GM18951 (cell line): ENCODE measurements around the gene SLC38A1.

ENCODE experiments used
- POLR2A ChIP-seq: IDR thresholded peaks from 4 replicates; pipeline ENCODE4 v1.6.1; 2011; ENCODE audit warnings: mild to moderate bottlenecking; ENCODE audit not compliant: insufficient read length, insufficient read depth; ENCODE audit errors: extremely low read depth
- in situ Hi-C: fragments of 300-500 bp; cut with MboI; formaldehyde crosslinking; loops from one replicate; pipeline ENCODE4 v1.12.0; 2022; ENCODE audit warnings: low sequenced_read_pairs, mixed read lengths, inconsistent platforms; ENCODE audit not compliant: unreplicated experiment

SLC38A1 gene

DNA sequence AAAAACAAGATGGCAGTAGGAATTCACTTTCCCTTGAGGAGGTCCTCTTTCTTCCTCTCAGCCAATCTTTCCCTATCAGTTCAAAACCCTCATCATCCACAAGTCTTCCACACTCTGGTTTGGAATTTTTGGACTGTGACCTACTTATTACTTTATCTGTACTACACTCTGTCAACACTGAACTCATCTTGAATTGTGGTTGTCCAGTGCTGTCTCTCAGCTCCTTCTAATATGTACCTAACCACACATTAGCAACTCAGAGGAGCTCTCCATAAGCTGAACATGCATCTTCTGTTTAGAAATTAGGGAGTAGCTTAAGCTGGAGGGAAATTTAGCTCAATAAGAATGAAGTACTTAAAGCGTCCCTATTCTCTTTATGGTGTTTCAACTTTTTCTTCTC lies 34.8 kb downstream of the SLC38A1 start:
- in situ Hi-C loops, result no loop called here
- no peak for TF ChIP-seq POLR2A

DNA sequence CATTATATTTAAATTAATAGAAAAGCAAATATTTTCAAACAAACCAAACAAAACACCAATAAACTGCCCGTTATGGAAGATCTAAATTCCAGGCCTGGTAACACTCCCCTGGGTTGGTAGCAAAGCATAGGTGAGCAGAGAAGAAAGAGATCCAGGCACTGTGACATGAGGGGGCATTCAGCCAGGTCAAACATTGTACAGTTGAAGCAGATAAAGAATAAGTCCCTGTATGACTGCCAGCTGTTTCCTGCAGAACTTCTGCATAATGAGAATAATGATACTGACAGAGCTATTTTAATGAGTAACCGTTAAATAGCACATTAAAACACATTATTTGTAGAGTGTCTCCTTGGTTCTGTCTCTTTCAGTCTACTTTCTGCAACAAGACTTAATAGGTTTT lies 35.4 kb downstream of the SLC38A1 start:
- in situ Hi-C loops, result no loop called here
- TF ChIP-seq POLR2A, result no peak

DNA sequence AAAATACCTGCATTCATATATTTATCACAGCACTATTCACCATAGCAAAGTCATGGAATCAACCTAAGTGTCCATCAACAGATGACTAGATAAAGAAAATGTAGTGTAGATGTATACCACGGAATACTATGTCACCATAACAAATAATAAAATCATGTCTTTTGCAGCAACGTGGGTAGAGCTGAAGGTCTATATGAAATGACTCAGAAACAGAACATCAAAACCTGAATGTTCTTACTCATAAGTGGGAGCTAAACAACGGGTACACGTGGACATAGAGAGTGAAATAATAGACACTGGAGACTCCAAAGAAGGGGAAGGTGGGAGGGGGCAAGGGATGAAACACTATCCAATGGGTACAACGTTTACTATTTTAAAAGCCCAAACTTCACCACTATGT lies 37.9 kb downstream of the SLC38A1 start:
- no peak for TF ChIP-seq POLR2A
- in situ Hi-C loops, result no loop called here

DNA sequence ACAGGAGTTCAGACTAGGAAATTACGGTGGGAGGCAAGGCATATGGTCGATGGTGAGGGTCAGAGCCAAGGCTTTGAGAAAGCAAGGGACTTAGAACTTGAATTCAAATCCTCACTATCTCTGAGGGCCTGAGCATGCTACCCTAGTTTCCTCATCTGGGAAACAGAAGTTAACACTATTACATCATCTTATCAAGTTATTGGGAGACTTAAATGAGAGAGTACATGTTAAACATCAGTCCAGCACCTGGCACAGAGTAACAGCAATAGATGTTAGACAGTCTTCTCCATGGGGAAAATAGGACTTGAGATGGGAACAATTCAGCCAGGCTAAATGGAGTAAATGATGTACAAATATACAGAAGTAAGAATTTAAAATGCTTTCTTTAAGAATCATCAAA lies 38.5 kb downstream of the SLC38A1 start:
- TF ChIP-seq POLR2A, result no peak

DNA sequence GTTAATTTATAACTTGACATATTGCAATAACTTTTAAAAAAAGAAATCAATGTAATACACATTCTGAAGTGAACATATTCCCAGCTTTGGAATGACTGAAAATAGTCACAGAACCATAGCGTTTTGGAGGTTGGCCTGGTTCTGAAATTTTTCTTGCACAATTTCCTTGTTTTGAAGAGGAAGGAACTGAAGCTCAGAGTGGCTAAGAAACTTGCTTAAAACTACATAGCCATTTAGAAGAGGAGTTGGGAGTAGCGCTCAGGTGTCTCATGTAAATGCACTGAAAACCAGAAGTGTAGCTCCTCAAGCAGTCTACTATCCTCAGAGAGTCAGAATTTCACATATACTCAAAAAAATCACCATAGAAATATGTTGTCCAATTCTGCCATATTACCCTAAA lies 41.2 kb downstream of the SLC38A1 start:
- TF ChIP-seq POLR2A, result no peak

More for the DNA sequence above, 38.5 kb downstream of the SLC38A1 start:
- in situ Hi-C loops, result no loop called here

DNA sequence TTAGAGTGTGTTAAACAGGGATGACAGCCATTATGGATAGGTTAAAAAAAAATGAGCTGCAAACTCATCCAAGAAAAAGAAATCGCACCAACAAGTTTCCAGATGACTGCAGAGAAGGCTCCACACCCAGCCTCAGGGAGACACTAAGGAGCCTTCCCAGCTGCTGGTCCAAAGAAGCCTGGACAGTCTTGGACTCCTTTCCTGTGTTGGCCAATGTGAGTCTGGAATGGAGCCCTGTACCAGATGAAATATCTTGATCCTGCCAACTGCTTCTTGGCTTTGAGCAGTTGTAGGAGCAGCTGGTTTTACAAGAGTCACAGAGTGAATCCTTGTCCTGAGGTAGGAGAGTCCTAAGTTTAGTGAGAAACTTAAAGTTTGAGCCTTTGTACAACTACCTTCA lies 44.5 kb downstream of the SLC38A1 start:
- in situ Hi-C loops, result no loop called here

More for the DNA sequence above, 41.2 kb downstream of the SLC38A1 start:
- in situ Hi-C loops, result no loop called here

DNA sequence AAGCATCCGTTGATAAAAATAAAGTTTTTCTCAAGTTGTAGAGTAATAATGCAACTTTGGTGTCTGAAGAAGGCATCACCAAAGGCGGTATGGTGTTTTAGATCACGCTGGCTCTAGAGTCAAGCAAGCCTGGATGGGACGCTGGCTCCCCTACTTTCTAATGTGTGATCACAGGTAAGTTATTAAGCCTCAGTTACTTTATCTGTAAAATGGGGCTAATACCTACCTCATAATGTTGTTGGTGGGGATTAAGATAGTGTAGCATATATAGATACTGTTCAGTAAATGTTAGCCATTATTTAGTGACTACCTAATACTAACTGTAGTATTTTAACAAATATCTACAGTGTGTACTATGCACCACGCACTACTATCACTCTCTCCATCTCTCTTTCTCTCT lies 45.8 kb downstream of the SLC38A1 start:
- in situ Hi-C loops, result no loop called here
- TF ChIP-seq POLR2A, result no peak

More for the DNA sequence above, 44.5 kb downstream of the SLC38A1 start:
- TF ChIP-seq POLR2A, result no peak

DNA sequence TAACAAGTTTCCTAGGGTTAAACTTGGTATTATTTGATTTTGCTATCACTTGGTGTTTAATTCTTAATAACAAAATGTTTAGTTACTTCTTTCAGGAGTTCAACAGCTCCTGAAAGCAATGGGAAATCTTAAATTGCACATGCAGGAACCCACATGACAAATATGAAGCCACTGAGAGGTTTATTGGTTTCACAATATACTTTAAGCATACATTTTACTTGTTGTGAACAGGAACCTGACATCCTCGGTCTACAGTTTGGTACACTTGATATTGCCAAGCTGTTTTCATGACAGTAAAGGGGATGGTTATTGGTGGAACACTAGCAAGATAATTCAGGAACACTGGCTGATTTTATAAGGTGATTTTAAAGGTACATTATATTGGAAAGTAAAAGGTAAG lies 46.2 kb downstream of the SLC38A1 start:
- in situ Hi-C loops, result no loop called here
- no peak for TF ChIP-seq POLR2A

DNA sequence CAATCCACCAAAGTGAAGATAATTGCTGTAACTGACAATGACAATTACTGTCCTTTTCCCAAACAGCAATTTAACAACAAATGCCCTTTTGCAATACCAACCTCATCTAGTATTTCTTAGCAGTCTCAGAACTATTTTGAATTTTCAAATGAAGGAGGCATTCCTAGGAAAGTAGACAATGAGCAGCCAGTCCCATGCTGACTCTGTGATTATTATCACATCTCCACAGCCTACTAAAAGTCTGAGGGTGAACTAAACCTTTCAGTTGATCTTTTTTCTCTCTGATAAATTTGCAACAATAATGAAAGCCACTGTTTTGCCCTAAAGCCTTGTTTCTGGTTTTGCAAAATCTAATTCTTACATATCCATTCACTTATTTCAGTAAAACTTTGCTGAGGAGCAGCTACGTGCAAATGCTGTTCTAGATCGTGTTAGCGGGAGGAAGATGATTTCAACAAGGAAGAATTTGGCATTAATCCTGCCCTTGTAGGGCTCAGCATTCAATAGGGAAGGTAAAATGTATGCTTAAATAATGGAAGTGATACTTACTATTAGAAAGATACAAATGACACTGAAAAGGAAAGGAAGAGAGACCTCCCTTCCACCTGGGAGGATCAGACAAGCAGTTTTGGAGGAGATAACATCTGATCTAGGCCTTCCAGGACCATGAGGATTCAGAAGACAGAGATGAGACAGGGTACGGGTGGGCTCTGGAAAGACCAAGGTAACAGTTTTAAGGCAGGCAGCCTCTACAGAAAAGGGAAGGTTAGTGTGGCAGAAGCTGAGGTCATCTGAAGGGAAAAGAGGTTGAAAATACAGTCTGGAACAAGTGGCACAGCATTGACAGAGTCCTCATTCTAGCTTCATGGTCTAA lies 47.4 kb downstream of the SLC38A1 start:
- no peak for TF ChIP-seq POLR2A
- in situ Hi-C loops, result no loop called here

DNA sequence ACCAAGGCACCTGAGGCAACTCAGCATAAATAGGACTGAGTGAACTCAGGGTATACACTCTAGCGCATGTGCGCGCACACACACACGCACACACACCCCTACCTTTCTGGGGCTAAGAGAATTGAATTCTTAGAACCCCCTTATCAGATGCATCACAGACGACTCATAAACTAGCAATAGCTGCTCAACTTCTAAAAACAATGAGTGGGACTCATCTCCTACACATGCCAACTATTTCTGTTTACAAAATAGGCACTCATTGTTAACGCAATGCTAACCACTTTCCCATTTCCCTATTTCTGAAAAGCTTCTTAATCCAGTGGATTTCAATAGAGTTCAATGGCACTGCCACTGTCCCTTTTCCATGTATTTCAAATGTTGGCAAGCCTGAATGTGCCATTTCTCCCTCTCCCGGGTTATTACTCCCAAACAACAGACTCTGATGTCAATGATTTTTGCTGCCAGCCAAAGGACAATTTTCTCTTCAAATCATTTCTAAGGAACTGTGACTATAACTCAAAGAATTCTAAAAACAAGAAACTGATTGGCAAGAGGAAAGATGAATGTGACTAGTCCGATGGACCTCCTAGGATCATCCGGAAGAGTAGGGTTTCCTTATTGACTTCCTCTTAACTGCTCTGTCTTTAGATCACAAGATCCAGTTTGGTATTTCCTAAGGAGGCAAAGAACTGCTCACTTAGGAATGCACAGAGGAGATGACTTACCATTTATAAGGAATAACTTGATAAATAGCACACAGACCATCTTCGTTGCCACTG lies 48.8 kb downstream of the SLC38A1 start:
- TF ChIP-seq POLR2A, result no peak
- in situ Hi-C loops, result no loop called here

DNA sequence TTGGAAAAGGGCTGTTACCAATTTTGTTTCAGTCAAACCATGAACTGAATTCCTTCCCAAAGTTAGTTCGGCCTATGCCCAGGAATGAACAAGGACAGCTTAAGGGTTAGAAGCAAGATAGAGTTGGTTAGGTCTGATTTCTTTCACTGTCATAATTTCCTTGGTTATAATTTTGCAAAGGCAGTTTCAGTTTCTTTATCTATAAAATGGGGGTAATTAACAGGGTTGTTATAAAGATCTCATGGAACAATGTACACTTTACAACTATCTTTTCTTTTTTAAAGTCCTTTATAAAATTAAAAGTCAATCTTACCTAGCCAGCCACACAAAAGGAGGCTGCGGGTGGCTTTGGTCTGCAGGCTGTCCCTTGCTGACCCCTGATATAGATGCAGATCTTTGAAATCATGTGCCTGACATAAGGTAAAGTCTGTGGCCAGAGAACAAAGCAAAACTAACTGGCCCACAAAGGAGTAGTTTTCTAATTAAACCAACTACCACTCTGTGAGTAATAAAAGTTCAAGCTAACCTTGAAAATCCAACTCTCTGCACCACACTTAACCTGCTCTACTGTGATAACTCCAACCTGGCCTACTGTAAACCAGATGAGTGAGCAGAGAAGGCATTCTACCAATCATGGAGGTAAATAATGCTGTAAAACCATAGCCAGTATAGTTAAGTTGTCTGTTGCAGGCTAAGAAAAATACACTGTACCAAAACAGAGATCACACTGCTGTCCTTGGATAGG lies 49.5 kb downstream of the SLC38A1 start:
- TF ChIP-seq POLR2A, result no peak
- in situ Hi-C loops, result no loop called here

DNA sequence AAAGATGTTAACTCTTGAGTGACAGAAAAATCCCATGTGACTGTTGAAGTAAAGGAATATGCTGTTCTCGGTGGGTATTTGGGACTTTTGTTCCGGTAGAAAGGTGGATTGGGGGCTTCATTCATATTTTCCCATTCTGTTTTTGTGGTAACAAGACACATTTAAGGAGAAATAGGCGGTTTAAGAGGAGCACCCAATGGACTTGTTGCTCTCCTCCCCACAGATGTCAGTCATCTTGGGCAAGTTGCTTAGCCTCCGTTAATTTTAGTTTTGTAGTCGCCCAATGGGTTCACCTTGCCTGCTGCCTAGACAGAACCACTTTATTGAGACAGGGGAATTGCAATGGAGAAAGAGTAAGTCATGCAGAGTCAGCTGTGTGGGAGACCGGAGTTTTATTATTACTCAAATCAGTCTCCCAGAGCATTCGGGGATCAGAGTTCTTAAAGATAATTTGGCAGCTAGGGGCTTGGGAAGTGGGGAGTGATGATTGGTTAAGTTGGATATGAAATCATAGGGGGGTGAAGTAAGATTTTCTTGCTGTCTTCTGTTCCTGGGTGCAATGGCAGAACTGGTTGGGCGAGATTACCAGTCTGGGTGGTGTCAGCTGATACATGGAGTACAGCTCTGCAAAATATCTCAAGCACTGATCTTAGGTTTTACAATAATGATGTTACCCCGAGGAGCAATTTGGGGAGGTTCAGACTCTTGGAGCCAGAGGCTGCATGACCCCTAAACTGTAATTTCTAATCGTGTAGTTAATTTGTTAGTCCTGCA lies 50.3 kb downstream of the SLC38A1 start:
- in situ Hi-C loops, result no loop called here
- no peak for TF ChIP-seq POLR2A
